ENCODE results near the gene DLX4.

DLX4 gene

DNA sequence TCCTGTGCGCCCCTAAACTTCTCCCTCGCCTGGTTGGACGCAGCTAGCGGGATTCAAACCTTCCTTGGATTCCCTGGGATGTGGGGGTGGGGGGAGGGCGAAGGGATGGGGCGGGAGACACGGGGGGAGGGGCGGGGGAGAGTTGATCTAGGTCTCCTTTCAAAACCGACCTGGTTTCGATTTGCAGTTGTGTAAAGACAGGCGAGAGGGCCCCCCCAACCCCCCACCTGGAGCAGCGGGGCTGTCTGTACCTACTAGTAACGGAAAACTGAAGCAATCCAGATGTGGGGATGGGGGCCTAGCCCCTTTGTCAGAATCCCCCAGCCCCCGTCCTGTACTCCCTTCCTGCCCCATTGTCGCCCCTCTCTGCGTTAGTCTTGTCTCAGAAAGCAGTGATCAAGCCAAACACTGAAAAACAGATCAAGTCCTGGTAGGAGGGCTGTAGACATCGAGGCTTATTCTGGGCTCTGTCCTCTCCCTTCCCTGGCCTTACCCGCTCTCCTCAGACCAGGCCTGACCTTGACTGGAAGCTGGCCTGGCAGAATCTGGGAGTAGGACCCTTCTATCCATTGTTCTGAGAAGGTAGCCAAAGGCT, 902 bp downstream of the DLX4 start:
- TF ChIP-seq POLR2A (IDR thresholded peaks at IDR 0.05; ENCODE audit: low read length) (no peak), GATA1 (IDR thresholded peaks at IDR 0.05; ENCODE audit: low read depth, low read length) (no peak)
- DNase-seq = no peak

DNA sequence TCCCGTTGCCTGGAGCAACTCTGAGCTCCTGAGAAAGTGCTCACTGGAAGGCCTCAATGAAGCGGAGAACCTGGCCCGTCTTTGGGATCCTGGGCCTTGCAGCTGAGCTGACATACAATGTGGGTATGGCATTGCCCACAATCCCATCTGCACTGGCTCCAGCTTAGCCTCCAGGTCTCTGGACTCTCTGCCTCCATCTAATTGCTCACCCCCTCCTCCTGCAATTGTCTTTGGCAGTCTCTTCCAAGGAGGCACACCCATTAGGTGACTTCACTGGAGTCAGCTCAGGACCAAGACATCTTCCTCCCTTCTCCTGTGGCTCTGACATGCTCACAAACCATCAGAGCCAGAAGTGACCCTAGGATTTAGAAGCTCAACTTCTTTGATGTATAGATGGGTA, 1.5 kb downstream of the DLX4 start:
- TF ChIP-seq POLR2A (IDR thresholded peaks at IDR 0.05; ENCODE audit: low read length) (no peak), GATA1 (IDR thresholded peaks at IDR 0.05; ENCODE audit: low read depth, low read length) (no peak)

DNA sequence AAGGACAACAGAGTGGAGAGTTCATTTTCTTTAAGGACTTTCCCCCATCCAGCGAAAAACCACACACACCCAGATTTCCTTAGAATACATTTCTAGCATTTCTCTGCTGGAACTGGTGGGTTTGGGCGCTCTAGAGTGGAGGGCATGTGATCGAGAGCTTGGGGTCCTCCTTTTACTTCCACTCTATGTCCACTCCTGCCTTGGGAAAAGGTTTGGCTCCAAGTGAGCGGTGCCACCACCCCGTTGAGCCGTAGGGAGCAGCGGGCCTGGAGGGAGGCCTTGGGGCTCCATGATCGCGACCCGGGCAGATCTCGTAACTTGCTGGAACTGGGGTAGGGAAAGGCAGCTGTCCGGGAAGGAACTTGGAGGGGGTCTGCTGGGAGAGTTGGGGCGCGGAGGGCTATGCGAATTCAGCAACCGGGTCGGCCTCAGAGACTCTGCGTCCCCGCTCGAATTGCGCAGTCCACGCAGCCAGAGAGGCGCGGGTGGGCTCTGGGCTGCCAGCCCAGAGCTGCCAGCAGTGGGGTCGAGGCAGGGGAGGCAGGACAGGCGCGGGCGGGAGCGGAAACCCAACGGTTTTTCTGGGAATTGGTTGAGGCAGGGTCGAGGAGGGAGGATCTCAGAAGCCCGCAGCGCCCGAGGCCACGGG, 2.3 kb downstream of the DLX4 start:
- TF ChIP-seq GATA1 (IDR thresholded peaks at IDR 0.05; ENCODE audit: low read depth, low read length) (no peak), POLR2A (IDR thresholded peaks at IDR 0.05; ENCODE audit: low read length) (no peak)
- no peak for DNase-seq

More for the DNA sequence above, 1.5 kb downstream of the DLX4 start:
- DNase-seq = no peak

GRCh38 chr17:49971848-49972485, 3.0 kb downstream of the DLX4 start:
- no peak for DNase-seq
- no peak for TF ChIP-seq POLR2A (IDR thresholded peaks at IDR 0.05; ENCODE audit: low read length)
- no peak for TF ChIP-seq GATA1 (IDR thresholded peaks at IDR 0.05; ENCODE audit: low read depth, low read length)

DNA sequence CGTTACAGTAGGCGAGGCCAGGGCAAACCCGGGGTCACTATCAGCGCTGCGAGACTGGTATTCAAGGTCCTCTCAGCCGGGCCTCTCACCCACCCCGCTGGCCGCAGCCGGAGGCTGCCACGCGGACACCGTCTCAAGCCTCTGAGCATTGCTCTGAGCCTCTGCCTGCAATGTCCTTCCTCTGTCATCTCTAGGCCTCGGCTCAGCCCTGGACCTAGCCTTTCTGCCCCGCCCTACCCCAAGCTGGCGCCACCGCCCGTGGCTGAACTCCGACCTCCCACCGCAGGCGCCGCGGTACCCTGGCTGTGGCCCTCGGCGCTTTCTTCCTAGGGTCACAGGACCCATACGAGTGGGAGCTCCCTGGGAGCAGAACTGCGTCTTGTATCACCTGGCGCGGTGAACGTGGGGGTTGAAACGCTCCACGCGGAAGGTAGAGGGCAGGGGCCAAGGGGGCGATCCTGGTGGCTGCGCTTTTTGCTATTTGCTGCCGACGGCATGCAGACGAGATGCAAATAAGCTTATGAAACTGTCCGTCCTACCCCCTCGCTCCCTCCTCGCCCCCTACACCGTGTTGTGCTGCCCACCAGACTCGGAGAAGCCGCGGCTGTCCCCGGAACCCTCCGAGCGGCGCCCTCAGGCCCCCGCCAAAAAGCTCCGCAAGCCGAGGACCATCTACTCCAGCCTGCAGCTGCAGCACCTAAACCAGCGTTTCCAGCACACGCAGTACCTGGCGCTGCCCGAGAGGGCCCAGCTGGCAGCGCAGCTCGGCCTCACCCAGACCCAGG, 3.7 kb downstream of the DLX4 start:
- DNase-seq = no peak
- TF ChIP-seq GATA1 (IDR thresholded peaks at IDR 0.05; ENCODE audit: low read depth, low read length) (no peak), POLR2A (IDR thresholded peaks at IDR 0.05; ENCODE audit: low read length) (no peak)

DNA sequence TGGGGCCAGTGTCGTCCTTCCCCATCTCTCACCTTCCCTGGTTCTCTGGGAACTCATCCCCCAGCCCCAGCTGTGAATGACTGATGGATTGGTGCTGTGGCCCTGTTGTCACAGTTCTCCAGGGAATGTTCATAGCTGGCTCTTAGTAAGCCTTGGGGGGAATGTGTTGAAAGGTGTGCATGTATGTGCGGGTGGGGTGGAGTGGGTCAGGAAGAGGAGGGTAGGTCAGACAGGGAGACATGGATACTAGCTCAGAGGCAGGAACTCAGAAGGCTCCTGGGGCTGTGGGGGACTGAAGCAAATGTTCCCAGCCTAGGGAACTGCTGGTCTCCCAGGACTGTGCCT, 4.3 kb downstream of the DLX4 start:
- no peak for TF ChIP-seq GATA1 (IDR thresholded peaks at IDR 0.05; ENCODE audit: low read depth, low read length)
- TF ChIP-seq POLR2A (IDR thresholded peaks at IDR 0.05; ENCODE audit: low read length) = no peak

DNA sequence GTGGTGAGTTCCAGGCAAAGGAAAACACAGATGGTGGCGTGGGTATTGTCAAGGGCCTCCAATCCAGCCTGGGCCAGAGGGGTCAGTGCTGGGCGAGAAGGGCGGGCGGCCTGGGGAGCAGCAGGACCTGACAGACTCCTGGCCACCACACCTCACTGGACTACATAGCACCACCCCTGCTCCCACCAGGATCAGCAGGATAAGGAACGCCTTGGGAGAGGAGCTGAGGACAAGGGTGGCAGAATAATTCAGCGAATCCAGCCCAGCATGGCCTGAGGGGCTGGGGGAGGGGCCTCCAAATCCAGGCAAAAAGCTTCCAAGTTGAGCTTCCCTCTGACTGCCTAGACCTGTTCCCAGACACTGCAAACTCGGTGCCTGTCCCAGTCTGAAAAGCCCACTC, 6.5 kb downstream of the DLX4 start:
- no peak for DNase-seq
- TF ChIP-seq GATA1 (IDR thresholded peaks at IDR 0.05; ENCODE audit: low read depth, low read length) (no peak), POLR2A (IDR thresholded peaks at IDR 0.05; ENCODE audit: low read length) (no peak)

More for the DNA sequence above, 4.3 kb downstream of the DLX4 start:
- DNase-seq = no peak

DNA sequence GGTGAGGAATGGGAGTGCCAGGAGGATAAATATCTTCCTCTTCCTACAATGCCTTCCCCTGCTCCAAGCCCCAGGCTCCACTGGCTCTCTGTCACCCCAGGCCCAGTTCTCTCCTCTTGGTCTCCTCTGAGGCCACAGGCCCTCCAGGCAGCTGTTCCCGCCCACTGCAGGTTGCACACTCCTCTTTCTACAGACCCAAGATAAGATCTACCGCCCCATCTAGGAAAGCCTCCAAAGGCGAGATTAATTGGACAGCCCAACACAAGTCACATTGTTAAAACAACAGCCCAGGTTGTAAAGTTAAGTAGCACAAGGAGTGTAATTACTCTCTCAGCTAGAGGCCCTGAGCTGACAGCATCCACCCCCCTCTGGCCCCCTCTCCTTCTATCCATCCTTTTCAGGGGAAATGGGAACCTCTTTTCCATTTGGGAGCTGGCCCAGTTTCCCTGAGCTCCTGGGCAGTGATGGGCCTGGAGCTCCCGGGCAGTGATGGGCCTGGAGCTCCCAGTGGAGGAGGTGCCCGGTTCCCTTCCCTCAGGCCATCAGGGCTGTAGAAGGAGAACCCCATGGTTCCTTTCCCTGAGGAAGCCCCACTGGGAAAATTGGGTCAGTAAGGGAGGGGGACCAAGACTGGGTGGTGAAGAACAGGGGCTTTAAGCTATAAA, 7.3 kb downstream of the DLX4 start:
- TF ChIP-seq GATA1 (IDR thresholded peaks at IDR 0.05; ENCODE audit: low read depth, low read length) (no peak), POLR2A (IDR thresholded peaks at IDR 0.05; ENCODE audit: low read length) (no peak)

DNA sequence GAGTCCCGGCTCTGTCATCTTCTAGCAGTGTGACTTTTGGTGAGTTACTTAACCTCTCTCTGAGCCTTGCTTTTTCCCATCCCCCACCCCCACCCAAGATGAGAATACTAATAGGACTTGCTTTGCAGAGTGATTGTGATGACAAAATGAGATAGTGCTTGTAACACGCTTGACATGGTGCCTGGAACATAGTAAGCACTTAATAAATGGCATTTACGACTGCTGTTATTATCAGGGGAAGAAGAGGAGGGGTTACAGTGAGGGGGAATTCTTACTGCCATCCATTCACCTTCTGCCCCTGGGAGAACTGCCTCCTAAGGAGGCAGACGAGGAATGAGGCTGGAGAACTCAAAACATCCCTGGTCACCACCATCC, 7.8 kb downstream of the DLX4 start:
- no peak for TF ChIP-seq GATA1 (IDR thresholded peaks at IDR 0.05; ENCODE audit: low read depth, low read length)
- TF ChIP-seq POLR2A (IDR thresholded peaks at IDR 0.05; ENCODE audit: low read length) = no peak
- DNase-seq = no peak

More for the DNA sequence above, 7.3 kb downstream of the DLX4 start:
- DNase-seq = no peak

- TF ChIP-seq GATA1 (IDR thresholded peaks at IDR 0.05; ENCODE audit: low read depth, low read length) = no peak
- TF ChIP-seq POLR2A (IDR thresholded peaks at IDR 0.05; ENCODE audit: low read length) = no peak
- DNase-seq = no peak
Measured at GRCh38 chr17:49977463-49978389, 8.7 kb downstream of the DLX4 start.

- no peak for DNase-seq
- TF ChIP-seq GATA1 (IDR thresholded peaks at IDR 0.05; ENCODE audit: low read depth, low read length) (no peak), POLR2A (IDR thresholded peaks at IDR 0.05; ENCODE audit: low read length) (no peak)
Measured at GRCh38 chr17:49978501-49978900, 9.5 kb downstream of the DLX4 start.

GRCh38 chr17:49979748-49980479, 10.9 kb downstream of the DLX4 start:
- no peak for TF ChIP-seq GATA1 (IDR thresholded peaks at IDR 0.05; ENCODE audit: low read depth, low read length)
- TF ChIP-seq POLR2A (IDR thresholded peaks at IDR 0.05; ENCODE audit: low read length) = no peak

More at GRCh38 chr17:49979748-49980479, 10.9 kb downstream of the DLX4 start:
- DNase-seq = no peak
